WI38 (cell line): ENCODE data around the gene TMX4.

Source experiments
- H3K4me3 ChIP-seq: 2 replicates; pipeline ENCODE4 v1.5.1; 2011; ENCODE audit warnings: low read depth, mild to moderate bottlenecking, control low read depth, low read length
- TF ChIP-seq, protein P1 (sequence below): IDR thresholded peaks from 2 replicates; pipeline ENCODE4 v1.5.1; 2012; ENCODE audit warnings: low read depth, mild to moderate bottlenecking, control low read depth, low read length

Gene TMX4

GRCh38 chr20:8002056-8002455, 17.5 kb downstream of the TMX4 start:
- TF ChIP-seq, protein P1, sequence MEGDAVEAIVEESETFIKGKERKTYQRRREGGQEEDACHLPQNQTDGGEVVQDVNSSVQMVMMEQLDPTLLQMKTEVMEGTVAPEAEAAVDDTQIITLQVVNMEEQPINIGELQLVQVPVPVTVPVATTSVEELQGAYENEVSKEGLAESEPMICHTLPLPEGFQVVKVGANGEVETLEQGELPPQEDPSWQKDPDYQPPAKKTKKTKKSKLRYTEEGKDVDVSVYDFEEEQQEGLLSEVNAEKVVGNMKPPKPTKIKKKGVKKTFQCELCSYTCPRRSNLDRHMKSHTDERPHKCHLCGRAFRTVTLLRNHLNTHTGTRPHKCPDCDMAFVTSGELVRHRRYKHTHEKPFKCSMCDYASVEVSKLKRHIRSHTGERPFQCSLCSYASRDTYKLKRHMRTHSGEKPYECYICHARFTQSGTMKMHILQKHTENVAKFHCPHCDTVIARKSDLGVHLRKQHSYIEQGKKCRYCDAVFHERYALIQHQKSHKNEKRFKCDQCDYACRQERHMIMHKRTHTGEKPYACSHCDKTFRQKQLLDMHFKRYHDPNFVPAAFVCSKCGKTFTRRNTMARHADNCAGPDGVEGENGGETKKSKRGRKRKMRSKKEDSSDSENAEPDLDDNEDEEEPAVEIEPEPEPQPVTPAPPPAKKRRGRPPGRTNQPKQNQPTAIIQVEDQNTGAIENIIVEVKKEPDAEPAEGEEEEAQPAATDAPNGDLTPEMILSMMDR, result no peak
- H3K4me3 ChIP-seq, result no peak overlapping the region

- TF ChIP-seq, protein P1, result no peak
- no peak overlapping the region for H3K4me3 ChIP-seq
Measured at GRCh38 chr20:8000796-8001195, 18.8 kb downstream of the TMX4 start.

GRCh38 chr20:7996898-7997297, 22.7 kb downstream of the TMX4 start:
- TF ChIP-seq, protein P1, result no peak
- no peak overlapping the region for H3K4me3 ChIP-seq

- no peak overlapping the region for H3K4me3 ChIP-seq
- TF ChIP-seq, protein P1, result no peak
Measured at GRCh38 chr20:7994809-7995208, 24.8 kb downstream of the TMX4 start.

GRCh38 chr20:7993703-7994102, 25.9 kb downstream of the TMX4 start:
- H3K4me3 ChIP-seq, result no peak overlapping the region
- TF ChIP-seq, protein P1, result no peak

GRCh38 chr20:7993238-7993637, 26.3 kb downstream of the TMX4 start:
- no peak overlapping the region for H3K4me3 ChIP-seq

DNA sequence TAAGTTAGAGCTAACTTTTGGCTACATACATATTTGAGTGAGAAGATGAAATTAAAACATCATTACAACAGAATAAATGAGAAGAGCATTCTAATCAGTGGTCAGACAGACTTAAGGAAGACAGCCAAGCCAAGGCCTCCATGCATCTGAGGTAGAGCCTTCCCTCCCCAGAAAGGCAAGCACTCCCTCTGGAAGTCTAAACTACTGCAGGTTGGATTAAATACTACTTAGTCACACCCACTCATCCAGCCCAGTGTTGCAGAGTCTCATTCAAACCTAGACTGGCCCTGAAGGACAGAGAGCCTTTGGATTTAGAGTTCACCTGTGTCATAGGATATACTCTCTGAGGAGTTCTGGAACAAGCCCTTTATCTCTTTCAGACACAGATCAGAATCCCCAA, 29.2 kb downstream of the TMX4 start:
- H3K4me3 ChIP-seq, result no peak overlapping the region
- TF ChIP-seq, protein P1, result no peak

More at GRCh38 chr20:7993238-7993637, 26.3 kb downstream of the TMX4 start:
- TF ChIP-seq, protein P1, result no peak
